Measurements from ENCODE around the gene OTOF. TPM values are rescaled to one million over a fixed set of nuclear protein-coding genes. Genes with fewer than 3 reads are reported as not detected.

The OTOF gene
- total and polyA plus RNA-seq, 2 donors (not counting 1 experiment from before 2014, with no cell fraction given), result not detected

DNA sequence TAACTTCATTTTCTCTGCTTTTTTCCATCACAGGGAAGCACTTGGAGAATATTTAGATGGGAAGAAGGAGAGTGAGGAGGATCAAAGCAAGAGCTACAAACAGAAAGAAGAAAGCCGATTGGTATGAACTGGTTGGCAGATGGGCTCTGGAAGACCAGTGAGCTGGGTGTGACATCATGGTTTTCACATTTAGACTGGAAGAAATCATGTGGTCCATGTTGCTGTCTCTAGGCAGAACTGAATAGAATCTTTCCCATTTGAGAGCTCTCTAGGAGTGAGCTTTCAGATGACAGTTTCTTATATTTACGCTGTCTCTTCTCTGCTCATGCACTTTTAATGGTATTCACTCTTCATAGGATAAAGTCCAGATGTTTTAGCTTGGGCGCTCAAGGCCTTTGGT lies 63.6 kb downstream of the OTOF start:
- no peak for DNase-seq (ENCODE audit: low read depth in 2 of 2)
- TF ChIP-seq EZH2 (IDR thresholded peaks at IDR 0.05; ENCODE audit: low read length, missing control alignments), result no peak
- TF ChIP-seq, protein P1, sequence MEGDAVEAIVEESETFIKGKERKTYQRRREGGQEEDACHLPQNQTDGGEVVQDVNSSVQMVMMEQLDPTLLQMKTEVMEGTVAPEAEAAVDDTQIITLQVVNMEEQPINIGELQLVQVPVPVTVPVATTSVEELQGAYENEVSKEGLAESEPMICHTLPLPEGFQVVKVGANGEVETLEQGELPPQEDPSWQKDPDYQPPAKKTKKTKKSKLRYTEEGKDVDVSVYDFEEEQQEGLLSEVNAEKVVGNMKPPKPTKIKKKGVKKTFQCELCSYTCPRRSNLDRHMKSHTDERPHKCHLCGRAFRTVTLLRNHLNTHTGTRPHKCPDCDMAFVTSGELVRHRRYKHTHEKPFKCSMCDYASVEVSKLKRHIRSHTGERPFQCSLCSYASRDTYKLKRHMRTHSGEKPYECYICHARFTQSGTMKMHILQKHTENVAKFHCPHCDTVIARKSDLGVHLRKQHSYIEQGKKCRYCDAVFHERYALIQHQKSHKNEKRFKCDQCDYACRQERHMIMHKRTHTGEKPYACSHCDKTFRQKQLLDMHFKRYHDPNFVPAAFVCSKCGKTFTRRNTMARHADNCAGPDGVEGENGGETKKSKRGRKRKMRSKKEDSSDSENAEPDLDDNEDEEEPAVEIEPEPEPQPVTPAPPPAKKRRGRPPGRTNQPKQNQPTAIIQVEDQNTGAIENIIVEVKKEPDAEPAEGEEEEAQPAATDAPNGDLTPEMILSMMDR (conservative IDR thresholded peaks at IDR 0.05 in 1 of 2, IDR thresholded peaks at IDR 0.05 in 1 of 2; ENCODE audit: low read depth in 1 of 2, low read length in 2 of 2), result no peak

DNA sequence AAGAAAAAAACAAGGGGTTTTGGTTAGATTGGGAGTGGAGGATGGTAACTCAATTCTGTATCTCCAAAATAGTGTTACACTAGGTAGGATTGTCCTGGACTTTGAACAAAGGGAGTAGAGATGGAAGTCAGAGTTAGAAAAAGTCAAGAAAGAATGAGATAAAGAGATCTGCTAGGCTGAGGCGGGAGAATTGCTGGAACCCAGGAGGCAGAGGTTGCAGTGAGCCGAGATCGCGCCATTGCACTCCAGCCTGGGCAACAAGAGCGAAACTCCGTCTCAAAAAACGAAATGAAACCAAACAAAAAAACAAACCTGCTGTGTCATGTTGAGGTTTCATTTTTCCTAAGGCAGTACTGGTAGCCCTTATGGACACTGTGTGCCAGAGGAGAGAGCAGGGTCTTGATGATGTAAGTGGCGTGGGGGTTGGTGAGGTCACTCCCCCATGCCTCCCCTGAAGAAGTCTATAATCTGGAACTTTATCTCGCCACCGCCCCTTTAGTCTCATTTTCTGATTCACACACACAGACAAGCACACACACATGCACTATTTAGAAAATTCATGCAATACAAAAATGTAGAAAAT lies 65.7 kb downstream of the OTOF start:
- H2AFZ ChIP-seq (ENCODE audit: low read length), result peak overlapping the region; percentile 2
- no peaks in the 10 kb centered on the region for H4K20me1 ChIP-seq (ENCODE audit: control insufficient read depth, extremely low read depth, insufficient read depth, low read length)
- H3K27me3 ChIP-seq (ENCODE audit: control insufficient read depth, insufficient read depth, low read length), result peaks cover 5% of the 10 kb centered on the region
- no peak for TF ChIP-seq EZH2 (IDR thresholded peaks at IDR 0.05; ENCODE audit: low read length, missing control alignments)
- TF ChIP-seq, protein P1 (conservative IDR thresholded peaks at IDR 0.05 in 1 of 2, IDR thresholded peaks at IDR 0.05 in 1 of 2; ENCODE audit: low read depth in 1 of 2, low read length in 2 of 2), result no peak
- peak overlapping the region; percentile 44 for H3K4me2 ChIP-seq (ENCODE audit: extremely low read depth, insufficient read depth, low read length)
- H3K79me2 ChIP-seq (ENCODE audit: control insufficient read depth, insufficient read depth, low read length), result no peaks in the 10 kb centered on the region
- no peak overlapping the region for H3K27ac ChIP-seq (ENCODE audit: insufficient read depth, low read length)
- DNase-seq (ENCODE audit: low read depth in 2 of 2), result peak in 1 of 2 donors; percentile 21
- no peaks in the 10 kb centered on the region for H3K4me1 ChIP-seq (ENCODE audit: control insufficient read depth, extremely low read depth, insufficient read depth, low read length)
- H3K9me3 ChIP-seq (ENCODE audit: control insufficient read depth, insufficient read depth, low read depth, low read length), result no peaks in the 10 kb centered on the region
- H3K36me3 ChIP-seq (ENCODE audit: control insufficient read depth, insufficient read depth, low read length), result no peaks in the 10 kb centered on the region
- no peak overlapping the region for H3K4me3 ChIP-seq (replicated peaks in 1 of 4; ENCODE audit: control extremely low read depth in 1 of 4, insufficient read depth in 1 of 4, low read depth in 3 of 4, low read length in 4 of 4)
- no peak overlapping the region for H3K9ac ChIP-seq (ENCODE audit: insufficient read depth, low read length)

More for the DNA sequence above, 63.6 kb downstream of the OTOF start:
- no peaks in the 10 kb centered on the region for H4K20me1 ChIP-seq (ENCODE audit: control insufficient read depth, extremely low read depth, insufficient read depth, low read length)
- H3K27me3 ChIP-seq (ENCODE audit: control insufficient read depth, insufficient read depth, low read length), result no peaks in the 10 kb centered on the region
- no peak overlapping the region for H3K4me3 ChIP-seq (replicated peaks in 1 of 4; ENCODE audit: control extremely low read depth in 1 of 4, insufficient read depth in 1 of 4, low read depth in 3 of 4, low read length in 4 of 4)
- no peak overlapping the region for H2AFZ ChIP-seq (ENCODE audit: low read length)
- H3K9me3 ChIP-seq (ENCODE audit: control insufficient read depth, insufficient read depth, low read depth, low read length), result no peaks in the 10 kb centered on the region
- H3K27ac ChIP-seq (ENCODE audit: insufficient read depth, low read length), result no peak overlapping the region
- H3K36me3 ChIP-seq (ENCODE audit: control insufficient read depth, insufficient read depth, low read length), result no peaks in the 10 kb centered on the region
- H3K4me2 ChIP-seq (ENCODE audit: extremely low read depth, insufficient read depth, low read length), result no peak overlapping the region
- H3K79me2 ChIP-seq (ENCODE audit: control insufficient read depth, insufficient read depth, low read length), result no peaks in the 10 kb centered on the region
- H3K9ac ChIP-seq (ENCODE audit: insufficient read depth, low read length), result no peak overlapping the region
- H3K4me1 ChIP-seq (ENCODE audit: control insufficient read depth, extremely low read depth, insufficient read depth, low read length), result no peaks in the 10 kb centered on the region

DNA sequence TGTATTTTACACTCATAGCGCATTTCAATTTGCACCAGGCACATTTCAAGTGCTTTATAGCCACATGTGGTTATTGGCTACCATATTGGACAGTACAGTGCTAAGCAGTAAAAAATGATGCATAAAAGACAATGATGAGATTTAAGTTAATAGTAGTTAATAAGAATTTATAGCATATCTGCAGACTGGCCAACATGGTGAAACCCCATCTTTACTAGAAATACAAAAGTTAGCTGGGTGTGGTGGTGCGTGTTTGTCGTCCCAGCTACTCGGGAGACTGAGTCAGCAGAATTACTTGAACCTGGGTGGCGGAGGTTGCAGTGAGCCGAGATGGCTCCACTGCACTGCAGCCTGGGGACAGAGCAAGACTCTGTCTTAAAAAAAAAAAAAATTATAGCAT lies 66.5 kb downstream of the OTOF start:
- Histone ChIP-seq H3K4me2 (ENCODE audit: extremely low read depth, insufficient read depth, low read length) (no peak overlapping the region), H2AFZ (ENCODE audit: low read length) (no peak overlapping the region), H3K36me3 (ENCODE audit: control insufficient read depth, insufficient read depth, low read length) (no peaks in the 10 kb centered on the region), H3K4me1 (ENCODE audit: control insufficient read depth, extremely low read depth, insufficient read depth, low read length) (no peaks in the 10 kb centered on the region), H3K27ac (ENCODE audit: insufficient read depth, low read length) (no peak overlapping the region), H3K27me3 (ENCODE audit: control insufficient read depth, insufficient read depth, low read length) (peaks cover 5% of the 10 kb centered on the region), H3K4me3 (replicated peaks in 1 of 4; ENCODE audit: control extremely low read depth in 1 of 4, insufficient read depth in 1 of 4, low read depth in 3 of 4, low read length in 4 of 4) (no peak overlapping the region), H3K9ac (ENCODE audit: insufficient read depth, low read length) (no peak overlapping the region), H3K79me2 (ENCODE audit: control insufficient read depth, insufficient read depth, low read length) (no peaks in the 10 kb centered on the region), H4K20me1 (ENCODE audit: control insufficient read depth, extremely low read depth, insufficient read depth, low read length) (no peaks in the 10 kb centered on the region), H3K9me3 (ENCODE audit: control insufficient read depth, insufficient read depth, low read depth, low read length) (no peaks in the 10 kb centered on the region)
- TF ChIP-seq EZH2 (IDR thresholded peaks at IDR 0.05; ENCODE audit: low read length, missing control alignments), result no peak
- TF ChIP-seq, protein P1 (conservative IDR thresholded peaks at IDR 0.05 in 1 of 2, IDR thresholded peaks at IDR 0.05 in 1 of 2; ENCODE audit: low read depth in 1 of 2, low read length in 2 of 2), result no peak
- no peak for DNase-seq (ENCODE audit: low read depth in 2 of 2)
